Stimulated activated CD4-positive, alpha-beta T cell treated with anti-CD3 and anti-CD28 coated beads, Interleukin-12 subunit alpha, Interleukin-12 subunit beta, amount 100 ng/mL, for 24 hours (primary cell): ENCODE data around the gene TMC4.
"Not testable (repeated sequence)": the region's sequence is repeated elsewhere in the genome, so short reads cannot be mapped to it uniquely, and the experiment has no call there.

Source experiments
- DNase-seq, 2 experiments: peaks; one replicate each; pipeline ENCODE4 v3.0.0-alpha.2; 2020; ENCODE audit warnings: low read depth in 2 of 2

The TMC4 gene, protein sequence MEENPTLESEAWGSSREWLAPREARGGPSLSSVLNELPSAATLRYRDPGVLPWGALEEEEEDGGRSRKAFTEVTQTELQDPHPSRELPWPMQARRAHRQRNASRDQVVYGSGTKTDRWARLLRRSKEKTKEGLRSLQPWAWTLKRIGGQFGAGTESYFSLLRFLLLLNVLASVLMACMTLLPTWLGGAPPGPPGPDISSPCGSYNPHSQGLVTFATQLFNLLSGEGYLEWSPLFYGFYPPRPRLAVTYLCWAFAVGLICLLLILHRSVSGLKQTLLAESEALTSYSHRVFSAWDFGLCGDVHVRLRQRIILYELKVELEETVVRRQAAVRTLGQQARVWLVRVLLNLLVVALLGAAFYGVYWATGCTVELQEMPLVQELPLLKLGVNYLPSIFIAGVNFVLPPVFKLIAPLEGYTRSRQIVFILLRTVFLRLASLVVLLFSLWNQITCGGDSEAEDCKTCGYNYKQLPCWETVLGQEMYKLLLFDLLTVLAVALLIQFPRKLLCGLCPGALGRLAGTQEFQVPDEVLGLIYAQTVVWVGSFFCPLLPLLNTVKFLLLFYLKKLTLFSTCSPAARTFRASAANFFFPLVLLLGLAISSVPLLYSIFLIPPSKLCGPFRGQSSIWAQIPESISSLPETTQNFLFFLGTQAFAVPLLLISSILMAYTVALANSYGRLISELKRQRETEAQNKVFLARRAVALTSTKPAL

DNA sequence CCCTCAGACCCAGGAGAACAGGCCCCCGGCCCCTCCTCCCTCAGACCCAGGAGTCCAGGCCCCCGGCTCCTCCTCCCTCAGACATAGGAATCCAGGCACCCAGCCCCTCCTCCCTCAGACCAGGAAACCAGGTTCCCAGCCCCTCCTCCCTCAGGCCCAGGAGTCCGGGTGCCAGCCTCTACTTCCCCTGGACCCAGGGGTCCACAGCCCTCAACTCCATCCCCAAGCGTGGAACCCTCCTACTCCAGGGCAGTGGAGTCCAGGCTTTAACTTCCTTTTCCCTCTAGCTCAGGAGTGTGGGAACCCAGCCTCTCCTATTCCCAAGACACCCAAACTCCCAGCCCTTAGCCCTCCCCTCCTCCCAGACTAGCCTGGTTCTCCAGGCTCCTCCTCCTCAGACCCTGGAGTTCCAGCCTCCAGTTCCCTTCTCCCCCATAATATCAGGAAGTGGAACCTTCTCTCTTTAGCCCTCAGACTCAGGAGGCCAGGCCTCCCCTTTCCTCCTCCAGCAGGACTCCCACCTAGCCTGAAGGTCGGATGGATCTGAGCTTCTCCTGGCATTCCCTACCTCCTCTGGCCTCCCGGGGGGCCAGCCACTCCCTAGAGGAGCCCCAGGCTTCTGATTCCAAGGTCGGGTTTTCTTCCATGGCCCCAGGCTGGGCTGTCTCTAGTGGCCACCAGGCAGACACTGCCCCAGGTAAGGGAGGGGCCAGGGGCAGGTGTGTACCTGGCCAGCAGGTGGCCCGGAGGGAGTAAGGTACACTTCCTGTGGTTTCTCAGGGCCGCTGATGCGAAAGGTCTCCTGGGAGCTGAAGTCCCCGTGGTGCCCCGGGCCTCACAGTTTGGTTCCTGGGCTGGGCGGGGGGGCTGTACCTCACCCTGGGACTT is at the start of gene TMC4:
TSS of gene TMC4 (minus strand) at position 690 of the 888 bp plus-strand sequence. CDS start at position 647, 43 bp downstream.
- no peak for DNase-seq

DNA sequence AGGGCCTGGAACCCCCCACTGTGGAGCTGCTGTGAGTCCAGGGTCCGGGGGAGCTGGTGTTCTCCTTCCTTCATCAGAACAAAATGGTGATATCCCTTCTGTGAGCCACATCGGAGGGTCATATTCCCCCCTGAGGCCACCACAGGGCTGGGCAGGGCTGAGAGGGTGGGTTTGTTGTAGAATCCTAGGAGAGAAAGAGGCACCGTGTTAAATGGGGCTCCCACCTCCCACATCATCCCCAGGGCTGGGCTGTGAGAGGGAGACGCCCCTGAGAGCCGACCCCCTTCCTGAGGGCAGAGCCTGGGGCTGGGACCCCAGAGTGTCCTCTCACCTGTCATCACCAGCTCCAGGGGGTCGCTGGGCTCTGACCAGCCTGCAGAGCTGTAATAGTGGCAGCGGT is 49.0 kb upstream of the TMC4 start:
- not testable (repeated sequence) for DNase-seq

DNA sequence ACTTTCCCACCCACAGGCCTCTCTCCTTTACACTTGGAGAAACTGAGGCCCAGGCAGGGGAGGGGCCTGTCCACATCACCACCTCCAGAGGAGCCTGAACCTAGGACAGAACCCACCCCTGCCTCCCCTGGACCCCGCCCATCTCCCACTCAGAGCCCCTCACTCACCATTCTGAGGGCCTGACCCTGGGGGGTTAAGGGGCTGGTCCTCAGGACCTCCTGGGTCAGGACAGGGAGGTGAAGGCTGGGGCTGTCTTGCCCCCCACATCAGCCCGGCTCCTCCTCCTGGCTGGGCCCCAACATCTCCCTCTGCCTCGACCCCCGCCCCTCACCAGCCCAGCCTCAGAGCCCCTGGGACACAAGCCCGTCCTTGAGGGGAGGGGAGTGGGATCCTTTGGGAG is 46.7 kb upstream of the TMC4 start:
- DNase-seq = not testable (repeated sequence)

DNA sequence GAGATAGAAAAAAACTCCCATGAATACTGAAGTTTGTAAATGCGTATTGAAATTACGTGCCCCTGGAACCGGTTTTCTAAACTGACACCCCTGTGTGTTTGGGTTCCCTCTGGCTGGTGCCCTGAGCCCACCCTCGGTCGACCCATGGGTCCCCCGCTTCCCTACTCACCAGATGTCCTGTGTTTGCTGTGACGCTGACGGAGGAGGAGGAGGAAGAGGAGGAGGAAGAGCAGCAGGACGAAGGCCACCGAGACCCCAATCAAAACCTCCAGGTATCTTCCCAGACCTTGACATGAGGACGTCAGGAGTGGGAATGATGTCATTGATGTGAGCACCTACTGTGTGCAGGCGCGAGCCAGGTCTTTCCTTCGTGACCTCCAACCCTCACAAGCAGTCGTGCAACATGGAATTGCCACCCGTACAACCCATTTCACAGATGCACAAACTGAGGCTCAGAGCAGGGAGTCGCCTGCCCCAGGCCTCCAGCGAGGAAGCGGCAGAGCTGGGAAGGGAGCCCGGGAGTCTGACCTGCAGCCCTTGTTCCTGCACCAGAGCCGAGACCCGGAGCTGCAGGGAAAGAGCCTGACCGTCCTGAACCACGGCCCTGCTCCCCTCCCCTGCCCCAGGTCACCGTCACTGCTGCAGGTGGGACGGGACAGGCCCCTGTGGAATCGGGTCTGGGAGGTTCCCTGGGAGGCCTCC is 46.2 kb upstream of the TMC4 start:
- no peak for DNase-seq

DNA sequence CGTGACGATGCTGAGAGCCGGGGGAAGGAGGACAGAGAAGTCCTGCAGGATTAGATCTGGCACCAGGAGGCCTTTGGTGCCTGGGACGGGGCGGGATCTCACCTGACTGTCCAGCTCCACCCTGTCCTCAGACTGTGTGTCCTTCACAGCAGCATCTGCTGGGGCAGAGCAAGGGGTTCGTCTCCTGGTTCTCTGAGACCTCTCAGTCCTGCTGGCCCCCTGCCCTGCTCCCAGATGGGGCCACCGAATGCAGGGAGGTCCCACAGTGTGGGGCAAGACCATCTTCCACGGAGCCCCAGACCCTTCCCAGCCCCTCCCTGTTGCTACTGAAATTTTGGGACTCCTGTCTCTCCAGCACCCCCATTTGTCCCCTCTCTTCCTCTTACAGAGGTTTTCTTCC is 45.3 kb upstream of the TMC4 start:
- no peak for DNase-seq

DNA sequence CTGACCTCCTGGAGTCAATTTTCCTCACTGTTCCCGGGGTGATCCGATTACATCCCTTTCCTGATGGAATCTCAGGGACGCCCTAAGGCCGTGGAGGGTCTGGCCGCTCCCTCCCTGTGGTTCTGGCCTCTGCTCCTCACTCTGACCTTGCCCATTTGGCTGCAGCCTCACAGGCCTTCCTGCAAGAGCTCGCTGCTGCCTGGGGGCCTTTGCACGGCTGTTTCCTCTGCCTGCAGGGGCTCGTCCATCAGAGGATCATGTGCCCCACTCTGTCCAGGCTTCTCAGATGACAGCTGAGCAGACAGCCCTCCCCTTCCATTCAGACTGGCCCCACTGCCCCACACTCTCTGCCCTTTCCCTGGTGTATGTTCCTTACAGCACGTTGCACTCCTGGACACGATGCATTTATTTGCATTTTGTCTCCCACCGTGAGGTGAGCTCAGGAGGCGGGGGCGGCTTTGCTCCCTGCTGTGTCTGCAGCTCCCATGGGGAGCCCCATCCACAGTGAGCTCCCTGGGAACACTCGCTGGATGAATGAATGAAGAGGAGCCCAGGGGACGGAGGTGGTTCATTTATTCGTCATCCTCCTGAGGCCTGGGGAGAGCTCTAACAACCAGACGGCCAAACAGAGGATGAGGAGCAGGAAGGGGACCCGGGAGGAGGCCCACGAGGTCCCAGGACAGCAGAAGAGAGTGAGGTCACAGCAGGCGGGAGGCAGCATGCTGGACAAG is 44.7 kb upstream of the TMC4 start:
- not testable (repeated sequence) for DNase-seq

DNA sequence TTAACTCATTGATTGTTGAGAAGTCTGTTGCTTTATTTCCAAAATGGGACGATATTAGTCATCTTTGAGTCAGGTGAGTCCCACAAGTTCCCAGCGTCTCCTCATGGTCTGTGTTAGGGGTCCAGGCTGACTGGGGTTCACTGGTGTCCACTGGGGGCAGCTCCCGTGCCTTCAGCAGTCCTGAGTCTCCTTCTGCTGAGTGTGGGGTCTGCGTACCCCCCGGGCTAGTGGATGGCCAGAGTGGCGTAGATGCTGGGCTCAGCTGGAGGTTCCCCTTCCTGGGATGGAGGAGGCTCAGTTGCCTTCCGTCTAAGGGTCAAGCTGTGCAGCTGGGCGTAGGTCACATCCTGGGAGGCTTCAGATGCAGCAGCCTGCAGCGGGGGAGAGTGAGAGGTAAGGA is 43.9 kb upstream of the TMC4 start:
- no peak for DNase-seq

DNA sequence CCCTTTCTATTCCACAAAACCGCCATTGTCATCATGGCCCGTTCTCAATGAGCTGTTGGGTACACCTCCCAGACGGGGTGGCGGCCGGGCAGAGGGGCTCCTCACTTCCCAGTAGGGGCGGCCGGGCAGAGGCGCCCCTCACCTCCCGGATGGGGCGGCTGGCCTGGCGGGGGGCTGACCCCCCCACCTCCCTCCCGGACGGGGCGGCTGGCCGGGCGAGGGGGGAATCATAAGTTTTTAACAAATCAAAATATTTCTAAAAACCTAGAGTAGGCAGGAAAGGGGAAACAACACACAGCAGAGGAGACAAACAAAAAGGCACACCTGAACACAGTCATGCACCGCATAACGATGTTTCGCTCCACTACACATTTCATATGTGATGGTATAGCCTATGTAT is 41.8 kb upstream of the TMC4 start:
- DNase-seq = not testable (repeated sequence)

DNA sequence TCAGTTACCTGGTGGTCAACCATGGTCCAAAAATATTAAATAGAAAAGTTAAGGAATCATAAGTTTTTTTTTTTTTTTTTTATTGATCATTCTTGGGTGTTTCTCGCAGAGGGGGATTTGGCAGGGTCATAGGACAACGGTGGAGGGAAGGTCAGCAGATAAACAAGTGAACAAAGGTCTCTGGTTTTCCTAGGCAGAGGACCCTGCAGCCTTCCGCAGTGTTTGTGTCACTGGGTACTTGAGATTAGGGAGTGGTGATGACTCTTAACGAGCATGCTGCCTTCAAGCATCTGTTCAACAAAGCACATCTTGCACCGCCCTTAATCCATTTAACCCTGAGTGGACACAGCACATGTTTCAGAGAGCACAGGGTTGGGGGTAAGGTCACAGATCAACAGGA is 41.3 kb upstream of the TMC4 start:
- DNase-seq = not testable (repeated sequence)

DNA sequence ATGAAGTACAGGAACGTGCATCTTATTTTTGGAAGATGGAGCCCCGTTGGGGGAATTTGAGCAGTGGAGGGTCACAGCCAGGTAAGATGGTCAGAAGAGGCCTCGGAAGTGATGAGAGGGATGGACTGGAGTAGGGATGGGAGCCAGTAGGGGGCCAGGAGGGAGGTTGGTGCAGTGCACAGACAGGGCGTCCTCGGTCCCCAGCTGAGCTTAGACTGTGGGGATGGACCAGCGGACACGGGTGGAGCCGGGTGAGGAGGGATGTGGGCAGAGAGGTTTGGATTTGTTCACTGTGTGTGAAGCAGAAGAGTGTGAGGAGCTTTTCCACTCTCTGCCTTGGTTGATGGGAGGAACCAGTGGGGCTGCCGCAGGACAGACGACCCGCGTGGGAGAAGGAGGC is 38.3 kb upstream of the TMC4 start:
- DNase-seq = no peak

DNA sequence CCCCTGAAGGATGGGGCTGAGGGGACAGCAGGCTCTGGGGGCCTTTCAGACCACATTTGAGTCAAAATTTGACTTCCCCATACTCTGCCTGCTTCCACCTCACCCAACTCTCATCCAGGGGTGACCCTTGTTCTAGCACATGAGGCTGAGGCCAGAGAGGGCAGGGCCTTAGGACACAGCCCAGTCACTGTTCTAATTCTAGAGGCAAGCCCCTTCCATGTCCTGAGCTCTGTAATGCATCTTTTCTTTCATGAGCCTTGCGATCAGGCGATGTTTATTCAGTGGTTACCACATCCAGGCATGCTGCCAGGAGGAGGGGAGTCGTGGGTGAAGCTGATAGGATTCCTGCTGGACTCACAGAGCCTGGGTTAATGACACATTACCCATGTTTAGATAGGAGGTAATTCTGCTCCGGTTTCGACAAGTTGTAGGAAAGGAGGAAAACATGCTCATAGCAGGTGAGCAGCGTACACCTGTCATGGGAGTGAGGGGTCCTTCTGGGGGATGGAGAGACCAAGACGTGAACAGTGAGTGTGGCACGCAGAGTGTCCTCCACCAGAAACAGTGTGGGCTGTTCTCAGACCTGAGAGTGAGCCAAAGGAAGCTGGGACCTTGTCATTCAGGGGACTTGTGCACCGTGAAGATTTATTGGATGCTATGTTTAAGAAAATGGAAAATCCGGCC is 37.0 kb upstream of the TMC4 start:
- DNase-seq = no peak

DNA sequence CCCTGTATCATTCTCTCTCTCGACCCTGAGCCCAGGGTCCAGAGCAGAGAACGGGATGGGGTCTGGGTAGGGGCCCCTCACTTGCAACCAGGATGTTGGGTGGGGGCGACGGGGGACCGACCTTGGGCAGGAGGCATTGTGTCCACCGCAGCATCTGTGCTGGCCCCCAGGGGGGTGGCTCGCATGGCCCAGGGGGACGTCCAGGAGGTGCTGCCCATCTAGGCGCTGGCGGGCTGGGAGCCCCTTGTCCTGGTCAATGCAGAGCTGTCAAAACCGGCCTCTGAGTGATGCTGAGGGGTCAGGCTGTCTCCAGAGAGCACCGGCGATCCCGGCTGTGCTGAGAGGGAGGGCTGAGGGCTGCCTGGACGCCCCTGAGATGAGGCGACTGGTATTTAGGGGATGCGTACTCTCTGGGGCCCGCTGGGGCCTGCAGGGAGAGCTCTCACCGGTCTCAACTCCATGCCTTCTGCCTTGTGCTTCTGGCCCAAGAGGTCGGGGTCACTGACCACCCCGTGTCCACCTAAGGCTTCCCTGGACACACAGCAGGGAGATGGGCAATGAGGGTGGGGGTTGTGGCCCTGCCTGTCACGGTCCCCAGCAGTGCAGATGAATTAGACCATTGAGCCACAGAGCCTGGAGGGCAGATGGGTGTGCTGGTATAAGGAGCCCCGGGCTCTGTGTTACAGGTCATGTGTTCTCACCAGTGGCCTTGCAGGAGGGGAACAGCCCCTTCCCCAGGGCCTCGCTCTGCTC is 36.3 kb upstream of the TMC4 start:
- no peak for DNase-seq

DNA sequence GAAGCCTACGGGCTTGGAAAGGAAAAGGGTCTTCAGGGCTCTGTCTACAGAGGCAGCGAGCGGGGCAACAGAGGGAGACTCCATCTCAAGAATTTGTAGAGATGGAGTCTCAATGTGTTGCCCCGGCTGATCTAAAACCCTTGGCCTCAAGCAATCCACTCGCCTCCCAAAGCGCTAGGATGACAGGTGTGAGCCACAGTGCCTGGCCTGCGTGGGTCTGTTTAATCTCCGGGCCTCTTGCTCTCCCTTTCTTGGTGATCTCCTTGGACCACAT is 35.8 kb upstream of the TMC4 start:
- DNase-seq = no peak

DNA sequence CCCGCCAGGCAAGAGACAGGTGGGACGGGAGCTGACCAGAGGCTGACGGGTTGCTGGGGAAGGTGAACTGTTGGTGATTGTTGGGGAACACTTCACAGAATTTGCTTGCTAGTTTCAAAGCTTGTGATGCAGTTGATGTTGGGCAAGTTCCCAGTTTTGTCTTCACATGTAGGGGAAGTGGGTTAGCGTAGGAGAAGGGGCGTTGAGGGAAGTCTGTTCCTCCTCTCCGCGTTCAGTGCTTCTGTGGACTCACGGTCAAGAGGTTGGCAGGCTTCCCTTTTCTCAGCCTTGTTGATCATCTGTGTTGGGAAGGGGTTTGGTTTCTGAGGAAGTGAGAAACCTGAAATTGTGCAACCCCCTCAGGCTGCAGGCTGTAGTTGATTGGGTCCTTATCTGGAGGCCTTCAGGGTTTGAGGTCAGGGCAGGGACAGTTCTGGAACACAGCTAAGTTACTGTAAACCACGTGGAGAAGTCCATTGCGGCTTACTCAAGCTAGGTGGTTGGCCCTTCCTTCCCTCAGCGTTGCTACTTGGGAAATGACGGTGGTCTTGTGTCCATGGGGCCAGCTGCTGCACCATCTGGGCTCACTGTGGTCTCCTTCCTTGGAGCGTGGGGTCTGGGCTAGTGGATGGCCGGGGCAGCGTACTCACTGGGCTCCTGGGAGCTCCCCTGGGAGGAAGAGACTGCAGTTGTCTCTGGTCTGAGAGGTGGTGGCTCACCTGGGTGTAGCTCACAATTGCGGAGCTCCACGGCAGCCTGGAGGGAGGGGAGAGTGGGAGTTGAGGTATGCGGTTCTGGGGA is 35.2 kb upstream of the TMC4 start:
- peak in 1 of 2 experiments; percentile 40 for DNase-seq

DNA sequence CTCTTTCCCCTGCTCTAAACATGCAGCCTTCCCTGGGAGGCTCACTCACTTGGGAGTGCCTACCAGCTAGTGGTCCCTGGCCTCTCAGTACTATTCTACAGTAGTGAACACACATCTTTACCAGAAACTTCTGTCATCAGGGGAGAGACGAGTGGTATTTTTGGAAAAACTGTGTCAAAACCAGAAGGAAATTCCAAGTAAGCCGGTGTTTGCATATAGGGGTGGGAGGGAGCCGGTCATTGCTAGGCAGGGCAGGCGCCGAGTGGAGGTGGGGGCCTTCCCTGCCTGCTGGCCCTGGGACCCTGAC is 34.7 kb upstream of the TMC4 start:
- DNase-seq = no peak

DNA sequence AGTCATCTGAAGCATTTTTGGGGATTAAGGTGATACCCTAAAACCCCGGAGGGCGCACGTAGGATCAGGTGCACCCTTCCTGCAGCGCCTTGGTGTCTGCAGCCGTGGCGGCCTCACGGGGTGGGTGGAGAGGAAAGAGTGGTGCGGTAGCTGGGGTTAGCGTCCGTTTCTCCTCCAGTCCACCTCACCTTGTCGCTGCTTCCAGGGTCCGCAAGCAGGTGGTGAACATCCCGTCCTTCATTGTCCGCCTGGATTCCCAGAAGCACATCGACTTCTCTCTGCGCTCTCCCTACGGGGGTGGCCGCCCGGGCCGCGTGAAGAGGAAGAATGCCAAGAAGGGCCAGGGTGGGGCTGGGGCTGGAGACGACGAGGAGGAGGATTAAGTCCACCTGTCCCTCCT is 34.2 kb upstream of the TMC4 start:
- not testable (repeated sequence) for DNase-seq

DNA sequence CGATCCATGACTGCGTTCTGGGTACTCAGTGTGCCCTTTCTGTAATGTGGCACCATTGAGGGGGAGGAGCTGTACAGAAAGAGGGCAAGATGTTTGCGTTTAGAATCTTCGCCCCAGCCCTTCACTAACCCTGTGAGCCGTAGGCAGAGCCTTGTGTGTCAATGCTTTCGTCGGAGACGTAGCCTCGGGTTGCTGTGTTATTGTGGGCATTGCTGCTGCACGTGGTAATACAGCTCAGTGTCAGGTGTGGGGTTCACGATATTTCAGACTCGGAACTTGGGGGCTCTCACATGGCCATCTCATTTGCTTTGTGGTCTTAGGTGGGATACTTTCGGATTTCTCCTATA is 33.8 kb upstream of the TMC4 start:
- DNase-seq = no peak

DNA sequence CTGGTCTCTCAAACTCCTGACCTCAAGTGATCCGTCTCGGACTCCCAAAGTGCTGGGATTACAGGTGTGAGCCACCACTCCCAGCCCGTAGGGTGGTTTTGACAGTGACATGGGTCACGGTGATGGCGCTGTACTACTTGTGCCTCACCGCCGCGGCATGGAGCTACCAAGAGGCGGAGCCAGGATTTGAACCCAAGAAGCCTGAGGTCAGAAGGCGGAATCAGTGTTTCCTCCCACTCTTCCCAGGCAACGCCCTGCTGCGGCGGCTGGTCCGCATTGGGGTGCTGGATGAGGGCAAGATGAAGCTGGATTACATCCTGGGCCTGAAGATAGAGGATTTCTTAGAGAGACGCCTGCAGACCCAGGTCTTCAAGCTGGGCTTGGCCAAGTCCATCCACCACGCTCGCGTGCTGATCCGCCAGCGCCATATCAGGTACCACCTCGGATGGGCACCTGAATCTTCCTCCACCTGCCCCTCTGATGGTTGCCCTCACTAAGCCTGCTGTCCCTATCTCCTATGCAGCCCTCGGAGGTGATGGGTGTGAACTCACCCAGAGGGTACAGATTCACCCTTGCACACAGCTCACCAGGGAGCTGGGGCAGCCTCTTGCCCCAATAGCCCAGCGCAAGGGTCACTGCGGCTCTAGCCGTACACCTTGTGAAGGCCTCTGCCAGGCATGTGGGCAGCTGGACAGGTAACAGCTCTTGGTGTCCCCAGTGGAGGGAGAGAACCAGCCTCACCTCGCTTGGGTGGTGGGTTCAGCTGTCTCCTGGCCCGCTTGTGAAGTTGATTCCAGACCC is 33.3 kb upstream of the TMC4 start:
- DNase-seq = no peak
